SK-N-MC (cell line): ENCODE measurements around the gene LTBP1.

Experiments used
- EZH2 ChIP-seq: fragments of 200-600 bp; sonication (generic); IDR thresholded peaks from one replicate; pipeline ENCODE4 v1.6.1; 2017; ENCODE audit warnings: antibody characterized with exemption
- POLR2AphosphoS5 ChIP-seq: IDR thresholded peaks from 2 replicates; pipeline ENCODE4 v1.6.1; 2012; ENCODE audit warnings: mild to moderate bottlenecking, low read depth, low read length, borderline replicate concordance

DNA sequence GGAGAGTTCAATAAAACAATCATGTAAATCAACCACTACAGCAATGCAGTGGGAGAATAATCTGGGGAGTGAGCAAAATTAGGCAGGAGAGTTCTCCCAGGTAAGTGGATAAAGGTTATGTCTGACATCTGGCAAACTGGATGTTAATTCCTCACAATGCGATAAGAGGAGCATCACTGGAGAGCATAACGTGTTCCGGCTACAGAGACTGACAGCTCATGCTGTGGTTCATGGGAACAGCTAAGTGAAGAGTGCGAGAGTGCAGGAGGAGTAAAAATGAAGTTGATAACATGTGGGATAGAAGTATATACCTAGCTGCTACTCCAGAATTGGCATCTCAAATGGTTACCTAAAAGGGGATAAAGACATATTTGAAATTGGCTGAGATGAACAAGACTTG, 153.2 kb downstream of the LTBP1 start:
- TF ChIP-seq POLR2AphosphoS5 (no peak), EZH2 (no peak)
